Activated gamma-delta T cell (primary cell): ENCODE data around the gene ZSCAN25.
A peak's percentile ranks its signal among the peaks of the same experiment; 100 is the strongest.
"Not testable (repeated sequence)": the region's sequence is repeated elsewhere in the genome, so short reads cannot be mapped to it uniquely, and the experiment has no call there.

ENCODE experiments used
- DNase-seq: peaks from one replicate; lab custom pipeline; 2025; lab: John Stamatoyannopoulos, UW

Gene ZSCAN25

DNA sequence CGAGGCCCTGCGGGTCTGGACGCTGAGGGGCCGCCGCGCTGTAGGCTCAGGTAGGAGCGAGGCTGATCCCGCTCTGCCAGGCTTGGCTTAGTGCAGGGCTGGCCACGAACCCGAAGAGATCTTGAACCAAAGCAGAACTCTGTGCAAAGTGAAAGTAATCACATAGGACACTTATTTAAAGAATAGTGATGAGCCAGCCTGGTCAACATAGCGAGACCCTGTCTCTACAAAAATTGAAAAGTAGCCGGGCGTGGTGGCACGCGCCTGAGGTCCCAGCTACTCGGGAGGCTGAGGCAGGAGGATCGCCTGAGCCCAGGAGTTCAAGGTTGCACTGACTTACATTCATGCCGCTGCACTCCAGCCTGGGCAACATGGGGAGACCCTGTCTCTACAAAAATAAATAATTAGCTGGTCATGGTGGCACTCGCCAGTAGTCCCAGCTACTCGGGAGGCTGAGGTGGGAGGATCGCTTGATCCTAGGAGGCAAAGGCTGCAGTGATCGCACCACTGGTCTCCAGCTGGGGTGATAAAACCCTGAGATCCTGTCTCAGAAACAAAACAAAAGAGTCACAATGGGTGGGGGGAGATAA lies 541 bp downstream of the ZSCAN25 start:
- DNase-seq: no peak

DNA sequence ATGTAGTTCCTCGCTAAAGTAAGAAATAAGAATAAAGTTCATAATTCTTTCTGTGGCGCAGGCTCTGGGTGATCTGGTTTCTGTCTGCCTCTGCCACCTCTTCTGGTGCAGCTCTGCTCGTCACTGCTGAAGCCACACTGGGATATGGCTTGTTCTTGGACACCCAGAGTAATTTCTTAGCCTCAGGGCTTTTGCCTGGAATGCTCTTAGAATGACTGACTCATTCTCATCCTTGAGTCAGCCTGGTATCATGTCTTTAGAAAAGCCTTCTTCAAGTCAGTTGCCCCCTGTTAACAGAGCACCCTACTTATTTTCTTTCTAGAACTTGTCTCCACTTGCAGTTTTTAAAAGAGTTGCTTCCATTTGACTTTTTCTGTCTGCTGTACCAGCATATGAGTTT lies 2.0 kb downstream of the ZSCAN25 start:
- DNase-seq: no peak

DNA sequence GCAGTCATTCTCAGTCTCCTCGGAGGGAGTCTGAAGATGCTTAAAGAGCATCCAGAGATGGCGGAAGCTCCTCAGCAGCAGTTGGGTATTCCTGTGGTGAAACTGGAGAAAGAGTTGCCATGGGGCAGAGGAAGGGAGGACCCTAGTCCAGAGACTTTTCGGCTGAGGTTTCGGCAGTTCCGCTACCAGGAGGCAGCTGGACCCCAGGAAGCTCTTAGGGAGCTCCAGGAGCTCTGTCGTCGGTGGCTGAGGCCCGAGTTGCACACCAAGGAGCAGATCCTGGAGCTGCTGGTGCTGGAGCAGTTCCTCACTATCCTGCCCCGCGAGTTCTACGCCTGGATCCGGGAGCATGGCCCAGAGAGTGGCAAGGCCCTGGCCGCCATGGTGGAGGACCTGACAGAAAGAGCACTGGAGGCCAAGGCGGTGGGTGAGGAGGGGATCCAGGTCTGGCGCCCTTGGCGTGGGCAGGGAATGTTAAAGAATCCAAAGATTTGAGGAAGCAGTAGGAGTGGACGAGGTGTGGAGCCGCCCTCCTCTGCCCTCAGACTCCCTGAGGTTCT lies 2.9 kb downstream of the ZSCAN25 start:
- DNase-seq: no peak

DNA sequence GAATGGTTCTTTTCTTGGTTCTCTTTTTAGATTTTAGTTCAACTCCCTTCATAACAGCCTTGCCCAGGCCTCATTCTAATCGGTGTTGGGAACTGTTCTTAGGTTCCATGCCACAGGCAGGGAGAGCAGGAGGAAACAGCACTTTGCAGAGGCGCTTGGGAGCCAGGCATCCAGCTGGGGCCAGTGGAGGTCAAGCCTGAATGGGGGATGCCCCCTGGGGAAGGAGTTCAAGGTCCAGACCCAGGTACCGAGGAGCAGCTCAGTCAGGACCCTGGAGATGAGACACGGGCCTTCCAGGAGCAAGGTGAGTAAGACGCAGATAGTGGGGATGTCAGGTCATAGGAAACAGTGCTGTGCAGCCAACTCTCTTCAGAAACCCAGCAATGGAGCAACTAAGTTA lies 4.5 kb downstream of the ZSCAN25 start:
- no peak for DNase-seq

DNA sequence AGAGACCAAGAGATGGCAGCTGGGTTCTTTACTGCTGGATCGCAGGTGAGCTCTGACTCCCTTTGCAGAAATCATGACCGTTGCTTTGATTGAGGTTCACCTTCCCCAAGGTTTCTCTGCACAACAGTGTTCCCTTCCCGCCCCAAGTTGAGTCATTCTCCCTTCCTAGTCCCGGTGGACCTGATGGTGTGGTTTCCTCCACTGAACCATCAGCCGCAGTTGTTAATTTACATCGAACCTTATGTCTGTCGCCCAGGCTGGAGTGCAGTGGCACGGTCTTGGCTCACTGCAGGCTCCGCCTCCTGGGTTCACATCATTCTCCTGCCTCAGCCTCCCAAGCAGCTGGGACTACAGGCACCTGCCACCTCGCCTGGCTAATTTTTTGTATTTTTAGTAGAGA lies 5.8 kb downstream of the ZSCAN25 start:
- DNase-seq: no peak

DNA sequence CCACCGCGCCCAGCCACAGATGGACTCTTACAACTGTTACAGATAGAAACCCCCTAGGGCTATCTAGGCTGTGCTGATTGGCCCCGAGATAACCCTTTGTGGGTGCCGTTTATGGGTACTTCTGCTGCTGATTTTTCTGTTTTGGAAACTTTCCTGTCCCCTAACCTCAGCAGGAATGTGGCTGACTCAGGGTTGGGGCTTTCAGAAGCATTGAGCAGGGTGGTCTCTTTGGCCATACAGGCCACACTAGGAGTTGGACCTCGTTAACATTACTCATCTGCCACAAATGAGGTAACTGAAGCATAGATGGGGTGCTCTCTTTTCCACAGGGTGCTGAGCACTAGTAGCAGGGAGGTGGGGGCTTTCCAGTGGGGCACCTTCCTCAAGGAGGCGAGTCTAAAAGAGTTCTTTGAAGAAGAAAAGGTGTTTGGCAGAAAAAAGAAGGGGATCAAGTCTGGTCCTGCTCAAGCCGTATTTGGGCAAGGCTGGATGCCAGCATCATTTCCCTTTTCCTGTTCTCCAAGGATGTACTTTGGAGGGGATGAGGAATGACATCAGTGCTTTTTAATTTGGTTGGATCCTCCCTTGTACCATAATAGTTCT lies 6.4 kb downstream of the ZSCAN25 start:
- no peak for DNase-seq

DNA sequence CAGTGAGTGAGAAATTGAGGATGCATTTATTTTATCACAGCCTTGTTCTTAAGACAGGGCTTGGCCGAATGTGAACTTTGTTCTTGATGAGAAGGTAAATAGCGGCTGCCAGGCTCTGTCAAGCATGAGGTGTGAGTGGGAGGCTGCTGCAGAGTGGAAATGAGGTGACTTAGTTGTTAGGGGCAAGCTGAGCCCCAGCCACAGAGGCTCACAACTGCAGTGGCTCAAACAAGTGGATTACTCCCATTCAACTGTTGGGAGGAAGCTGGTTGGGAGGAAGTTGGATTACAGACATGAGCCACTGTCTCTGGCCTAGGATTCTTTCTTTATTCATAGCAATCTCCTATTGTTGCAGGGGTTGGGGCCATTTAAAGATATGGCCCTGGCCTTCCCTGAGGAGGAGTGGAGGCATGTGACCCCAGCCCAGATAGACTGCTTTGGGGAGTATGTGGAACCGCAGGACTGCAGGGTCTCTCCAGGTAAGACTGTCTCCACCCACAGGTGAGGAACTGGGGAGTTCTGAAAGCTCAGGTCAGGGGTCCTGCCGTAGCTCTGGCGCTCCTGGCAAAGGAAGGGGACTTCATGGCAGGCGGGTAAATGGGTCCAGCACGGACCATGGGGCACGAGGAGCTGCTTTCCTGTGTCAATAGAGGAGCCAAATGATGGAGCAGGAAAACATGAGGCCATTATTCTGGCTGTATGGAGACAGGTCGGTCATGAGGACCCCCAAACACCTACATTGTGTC lies 7.1 kb downstream of the ZSCAN25 start:
- no peak for DNase-seq

DNA sequence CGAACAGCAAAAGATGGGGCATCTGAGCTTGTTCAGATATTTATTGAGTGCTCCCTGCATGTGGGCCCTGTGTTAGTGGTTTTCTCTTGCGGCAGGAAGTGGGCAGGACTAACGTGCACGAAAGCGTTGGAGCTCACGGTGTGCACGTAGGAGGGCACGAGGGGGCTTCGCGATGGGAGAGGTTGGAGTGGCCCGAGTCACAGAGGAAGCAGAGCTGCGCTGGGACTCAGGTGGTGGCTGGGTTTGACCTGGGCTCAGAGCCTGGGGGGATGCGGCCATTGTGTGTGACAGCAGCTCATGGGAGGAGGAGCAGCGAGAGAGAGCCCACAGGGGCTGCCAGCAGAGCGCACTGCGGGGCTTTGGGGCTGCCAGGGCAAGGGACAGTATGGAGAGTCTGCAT lies 7.7 kb downstream of the ZSCAN25 start:
- DNase-seq: peak; percentile 38

DNA sequence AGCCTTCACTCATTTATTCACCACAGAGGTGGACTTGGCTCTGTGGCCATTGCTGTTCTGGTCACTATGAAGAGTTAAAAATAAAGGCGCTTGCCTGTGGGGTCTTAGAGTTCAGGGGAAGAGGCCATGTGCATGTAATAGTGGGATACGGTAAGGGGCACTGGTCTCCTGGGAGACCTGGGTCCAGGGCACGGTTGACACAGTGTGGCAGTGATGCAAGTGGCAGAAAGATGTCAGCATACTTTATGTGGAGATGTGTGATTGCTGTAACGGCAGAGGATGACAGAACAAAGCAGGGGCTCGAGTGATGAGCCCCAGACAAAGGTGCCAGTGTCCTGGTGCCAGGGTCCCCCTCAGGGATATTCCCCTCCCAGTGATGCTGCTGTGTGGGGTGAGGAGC lies 8.6 kb downstream of the ZSCAN25 start:
- no peak for DNase-seq

DNA sequence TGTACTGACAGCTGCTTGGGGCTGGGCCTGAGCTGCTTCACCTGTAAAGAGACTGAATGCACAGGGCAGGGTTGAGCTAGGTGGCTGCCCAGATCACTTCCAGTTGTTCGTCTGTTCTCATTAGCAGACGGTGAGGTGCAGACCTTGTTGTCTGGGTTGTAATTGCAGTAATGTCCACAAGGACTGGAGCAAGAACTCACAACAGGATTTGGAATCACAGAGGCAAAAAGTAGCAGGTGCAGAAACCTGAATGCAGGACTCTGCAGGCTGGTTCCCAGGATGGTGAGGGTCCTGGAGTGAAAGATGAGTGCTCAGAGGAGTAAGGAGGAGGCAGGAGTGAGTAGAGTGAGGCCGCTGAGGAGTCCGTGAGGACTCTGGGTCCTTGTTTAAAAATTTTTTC lies 9.2 kb downstream of the ZSCAN25 start:
- no peak for DNase-seq

DNA sequence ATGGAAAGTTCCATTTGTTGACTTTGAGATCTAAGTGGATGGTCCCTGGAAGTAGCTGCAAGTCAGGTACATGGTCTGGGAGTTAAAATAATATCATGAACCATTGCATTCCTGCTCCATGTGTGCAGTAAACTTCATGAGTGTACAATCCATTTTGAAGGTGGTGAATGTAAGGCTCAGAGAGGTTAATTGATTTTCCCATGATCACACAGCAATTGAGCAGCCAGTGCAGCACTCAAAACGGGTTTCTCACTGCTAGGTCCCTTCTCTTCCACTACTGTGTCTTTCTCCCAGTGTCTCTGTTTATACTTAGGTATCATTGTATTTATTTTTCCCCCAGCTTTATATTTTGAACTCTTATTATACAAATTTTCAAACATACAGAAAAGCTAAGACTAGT lies 9.9 kb downstream of the ZSCAN25 start:
- DNase-seq: no peak

DNA sequence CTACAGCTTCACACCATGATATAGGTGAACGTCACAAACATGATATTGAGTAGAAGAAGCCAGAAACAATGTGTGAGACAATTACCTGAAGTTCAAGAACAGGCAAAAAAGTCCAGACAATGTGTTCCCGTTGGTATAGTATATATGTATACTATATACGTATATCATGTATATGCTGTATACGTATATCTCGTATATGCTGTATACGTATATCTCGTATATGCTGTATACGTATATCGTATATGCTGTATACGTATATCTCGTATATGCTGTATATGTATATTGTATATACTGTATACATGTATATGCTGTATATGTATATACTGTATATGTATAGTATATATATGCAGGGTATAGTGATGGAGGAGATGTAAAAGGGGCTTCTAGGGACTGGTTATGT lies 10.8 kb downstream of the ZSCAN25 start:
- no peak for DNase-seq

DNA sequence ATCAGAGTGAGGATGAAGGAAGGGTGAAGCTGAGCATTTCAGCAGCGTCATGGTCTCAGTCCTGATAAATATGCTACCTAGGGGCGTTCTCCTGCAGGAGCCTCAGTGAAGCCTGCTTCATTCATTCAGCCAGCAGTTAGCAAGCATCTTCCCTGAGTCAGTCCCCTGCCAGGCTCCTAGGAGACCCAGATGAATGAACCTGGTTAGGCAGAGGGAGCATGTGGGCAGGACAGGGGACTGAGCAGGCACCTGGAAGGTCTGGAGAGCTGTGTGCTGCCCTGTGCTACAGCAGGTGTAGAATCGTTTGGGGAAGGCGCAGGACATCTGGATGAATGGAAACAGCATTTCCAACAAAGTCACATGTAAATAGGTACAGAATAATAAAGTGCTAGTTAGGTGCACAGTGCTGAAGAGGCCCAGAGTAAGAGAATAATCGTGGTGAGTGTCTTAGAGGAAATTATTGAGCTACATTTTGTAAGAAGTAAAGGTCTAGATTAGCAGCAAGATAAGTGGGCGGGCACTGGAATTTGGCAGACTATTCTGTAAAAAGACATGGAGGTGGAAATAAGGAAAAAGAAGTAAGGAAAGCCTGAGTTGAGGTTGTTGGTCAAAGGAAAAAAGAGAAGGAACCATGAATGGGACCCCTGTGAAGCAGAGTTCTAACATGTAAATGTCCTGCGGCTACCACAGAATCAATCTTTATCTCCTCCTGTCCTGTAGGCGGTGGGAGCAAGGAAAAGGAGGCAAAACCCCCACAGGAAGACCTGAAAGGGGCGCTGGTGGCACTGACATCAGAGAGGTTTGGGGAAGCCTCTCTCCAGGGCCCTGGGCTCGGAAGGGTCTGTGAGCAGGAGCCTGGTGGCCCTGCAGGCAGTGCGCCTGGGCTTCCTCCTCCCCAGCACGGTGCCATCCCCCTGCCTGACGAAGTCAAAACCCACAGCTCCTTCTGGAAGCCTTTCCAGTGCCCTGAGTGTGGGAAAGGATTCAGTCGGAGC lies 12.0 kb downstream of the ZSCAN25 start:
- no peak for DNase-seq

DNA sequence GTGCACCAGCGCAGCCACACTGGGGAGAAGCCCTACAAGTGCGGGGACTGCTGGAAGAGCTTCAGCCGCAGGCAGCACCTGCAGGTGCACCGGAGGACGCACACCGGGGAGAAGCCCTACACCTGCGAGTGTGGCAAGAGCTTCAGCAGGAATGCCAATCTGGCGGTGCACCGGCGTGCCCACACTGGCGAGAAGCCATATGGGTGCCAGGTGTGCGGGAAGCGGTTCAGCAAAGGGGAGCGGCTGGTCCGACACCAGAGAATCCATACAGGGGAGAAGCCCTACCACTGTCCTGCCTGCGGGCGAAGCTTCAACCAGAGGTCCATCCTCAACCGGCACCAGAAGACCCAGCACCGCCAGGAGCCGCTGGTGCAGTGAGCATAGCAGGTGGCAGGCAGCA lies 12.9 kb downstream of the ZSCAN25 start:
- no peak for DNase-seq

DNA sequence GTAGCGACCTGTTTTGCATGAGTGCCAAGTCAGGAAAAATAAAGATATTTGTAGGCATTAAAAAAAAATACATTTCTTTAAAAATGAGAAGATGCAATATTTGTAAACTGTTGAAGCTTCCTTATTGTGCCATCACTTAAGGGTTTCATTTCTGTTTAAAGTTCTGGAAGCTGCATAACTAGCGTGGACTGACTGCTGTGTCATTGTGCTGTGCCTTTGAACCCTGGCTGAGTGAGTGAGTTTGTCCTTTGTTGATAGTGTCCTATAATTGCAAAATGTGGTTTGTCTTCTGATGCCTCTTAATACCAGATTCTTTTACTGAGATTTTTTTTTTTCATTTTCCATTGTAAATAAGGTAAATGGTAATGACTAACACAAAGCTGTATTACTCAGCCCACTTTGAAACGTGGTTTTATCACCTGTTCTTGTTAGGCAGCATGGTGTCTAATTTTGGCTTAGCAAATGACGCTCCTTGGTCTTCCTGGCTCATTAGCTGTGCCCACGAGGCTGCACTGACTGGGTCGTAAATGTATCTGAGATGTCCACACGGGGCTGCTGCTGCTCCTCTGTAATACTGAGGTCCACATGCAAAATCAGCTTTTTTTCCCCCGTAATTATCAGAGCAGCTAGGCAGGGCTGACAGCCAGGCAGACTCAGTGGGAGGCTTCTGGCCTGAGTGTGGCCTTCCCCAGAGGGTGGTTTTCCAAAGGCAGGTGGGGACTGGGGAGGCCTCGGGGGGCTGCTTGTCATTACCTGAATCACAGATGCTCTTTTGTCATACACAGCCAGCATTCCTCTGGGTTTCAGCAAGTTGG lies 14.8 kb downstream of the ZSCAN25 start:
- no peak for DNase-seq

DNA sequence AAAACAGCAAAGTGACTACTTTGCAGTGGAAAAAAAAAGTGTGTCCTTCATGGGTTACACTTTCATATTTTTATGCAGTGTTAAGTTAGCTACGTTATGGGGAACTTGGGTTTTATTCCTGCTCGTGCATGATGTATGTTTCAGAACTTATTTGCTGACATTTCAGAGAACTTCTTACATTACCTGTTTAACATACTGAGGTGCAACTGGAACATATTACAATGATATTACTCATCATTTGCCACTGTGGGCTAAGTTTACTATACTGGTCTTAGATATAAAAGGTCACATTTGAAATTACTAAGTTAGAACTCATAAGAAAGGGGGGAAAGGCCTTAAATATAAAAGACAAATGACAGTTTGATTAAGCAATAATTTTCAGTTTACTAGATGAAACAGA lies 20.7 kb downstream of the ZSCAN25 start:
- DNase-seq: not testable (repeated sequence)

DNA sequence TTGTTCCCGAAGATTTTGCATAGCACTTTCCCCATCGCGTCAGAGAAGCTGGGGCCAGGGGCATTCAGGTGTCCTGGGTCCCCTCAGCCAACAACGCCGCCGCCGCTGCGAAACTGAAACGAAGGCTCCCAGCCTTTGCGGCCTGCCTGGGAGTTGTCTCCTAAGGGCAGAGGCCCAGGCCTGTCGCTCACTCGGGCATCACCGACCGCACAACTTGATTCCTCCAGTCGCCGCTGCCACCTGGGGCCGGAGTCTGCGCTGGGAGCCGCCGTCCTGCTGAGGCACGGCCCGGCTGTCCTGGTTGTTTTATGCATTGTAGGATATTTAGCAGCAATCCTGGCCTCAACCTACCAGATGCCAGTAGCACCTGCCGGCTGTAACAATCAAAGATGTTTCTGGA lies 22.0 kb downstream of the ZSCAN25 start:
- no peak for DNase-seq

DNA sequence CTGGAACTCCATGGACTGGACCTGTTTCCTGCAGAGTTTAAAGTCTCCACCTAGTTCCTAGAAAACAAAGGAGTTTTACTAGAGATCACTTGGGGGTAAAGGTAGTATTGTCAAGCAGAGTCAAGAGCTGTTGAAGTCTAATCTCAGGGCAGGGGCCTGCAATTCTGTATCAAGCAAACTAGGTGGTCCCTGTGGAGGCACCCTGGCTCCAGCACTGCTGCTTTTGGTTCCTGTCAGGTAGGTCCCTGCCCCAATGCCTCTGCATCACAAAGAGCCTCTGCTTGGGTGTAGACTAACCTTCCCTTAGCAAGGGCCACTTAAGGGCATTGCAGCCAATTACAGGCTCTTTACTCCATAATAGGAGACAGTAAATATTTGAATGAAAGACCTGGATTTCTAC lies 22.5 kb downstream of the ZSCAN25 start:
- DNase-seq: no peak

DNA sequence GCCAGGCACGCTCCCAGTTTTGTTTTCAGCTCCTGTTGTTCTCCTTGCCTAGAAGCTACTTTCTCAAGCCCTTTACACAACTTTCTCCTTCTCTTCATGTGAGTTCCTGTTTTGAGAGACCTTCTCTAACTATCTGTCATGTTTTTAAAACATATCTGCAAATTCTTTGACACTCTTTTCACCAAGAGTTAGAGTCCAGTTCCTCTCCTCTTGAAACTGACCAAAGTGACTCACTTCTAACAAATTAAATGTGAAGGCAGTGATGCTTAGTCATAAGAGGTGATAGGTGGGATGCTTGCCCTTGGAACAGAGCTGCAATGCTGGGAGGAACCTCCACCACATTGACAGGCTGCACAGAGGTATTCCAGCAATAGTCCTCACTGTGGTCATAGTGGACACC lies 25.3 kb downstream of the ZSCAN25 start:
- DNase-seq: no peak

DNA sequence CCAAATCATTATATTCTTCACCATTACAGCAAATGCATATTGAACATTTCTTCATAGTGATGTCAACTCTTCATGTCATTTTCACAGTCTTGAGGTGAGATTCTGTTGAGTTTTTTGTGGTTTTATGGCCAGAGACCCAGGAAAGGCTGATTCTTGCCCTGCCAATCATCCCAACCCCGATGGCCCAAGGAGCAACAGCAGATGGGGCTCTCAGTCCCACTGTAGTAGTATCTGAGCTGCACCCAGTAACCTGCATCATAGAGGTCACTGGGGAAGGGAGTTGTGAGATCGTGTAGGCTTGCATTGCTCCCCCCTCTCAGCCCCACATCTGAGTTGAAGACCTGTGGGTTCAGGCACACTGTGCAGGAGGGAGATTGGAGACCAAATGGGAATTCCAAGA lies 26.7 kb downstream of the ZSCAN25 start:
- DNase-seq: no peak

DNA sequence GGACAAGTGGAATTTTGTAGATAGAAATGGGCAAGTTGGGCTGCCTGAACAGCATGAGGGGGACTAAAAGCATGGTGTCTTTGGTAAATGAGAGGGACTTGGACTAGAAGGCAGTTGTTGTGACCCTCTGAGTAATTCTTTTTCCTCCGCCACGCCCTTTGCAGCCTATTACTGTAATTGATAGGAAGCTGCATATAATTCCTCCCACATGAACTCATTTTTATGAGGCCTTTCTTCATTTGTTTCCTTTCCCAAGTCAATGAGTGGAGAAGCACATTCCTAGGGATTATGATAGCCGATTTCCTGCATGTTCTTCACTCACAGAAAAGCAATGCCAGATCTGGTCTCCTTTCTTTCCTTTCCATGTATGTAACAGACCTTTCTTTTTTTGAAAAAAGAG lies 27.7 kb downstream of the ZSCAN25 start:
- no peak for DNase-seq
